Measurements from ENCODE around the gene LRG1.

DNA sequence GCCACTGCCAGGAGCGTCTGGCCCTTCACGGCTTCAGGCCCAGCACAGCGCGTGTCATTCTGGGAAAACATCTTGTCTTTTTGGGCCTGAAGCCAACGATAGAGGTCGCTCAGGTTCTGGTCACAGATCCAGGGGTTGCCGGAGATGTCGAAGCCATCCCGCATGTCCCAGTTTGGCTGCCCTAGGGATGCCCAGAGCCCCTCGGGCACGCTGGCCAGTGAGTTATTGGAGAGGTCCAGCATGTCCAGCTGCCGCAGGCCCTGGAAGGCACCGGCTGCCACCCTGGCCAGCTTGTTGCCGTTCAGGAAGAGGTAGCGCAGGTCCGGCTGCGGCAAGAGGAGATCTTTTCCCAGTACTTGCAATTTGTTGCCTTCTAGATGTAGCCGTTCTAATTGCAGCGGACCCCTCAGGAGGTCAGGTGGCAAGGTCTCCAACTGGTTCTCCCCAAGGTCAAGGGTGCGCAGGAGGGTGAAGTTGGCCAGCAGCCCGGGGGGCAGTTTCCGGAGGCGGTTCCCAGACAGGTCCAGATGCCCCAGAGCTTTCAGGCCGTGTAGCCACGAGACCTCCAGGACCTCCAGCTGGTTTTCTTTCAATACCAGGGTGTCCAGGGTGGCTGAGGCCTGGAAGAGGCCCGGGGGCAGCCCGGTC, 1.8 kb downstream of the LRG1 start:
- TF ChIP-seq POLR2A (IDR thresholded peaks at IDR 0.05; ENCODE audit: low read depth) (no peak), EP300 (IDR thresholded peaks at IDR 0.05) (no peak), POLR2AphosphoS5 (IDR thresholded peaks at IDR 0.05) (no peak)
- TF ChIP-seq, protein P1, sequence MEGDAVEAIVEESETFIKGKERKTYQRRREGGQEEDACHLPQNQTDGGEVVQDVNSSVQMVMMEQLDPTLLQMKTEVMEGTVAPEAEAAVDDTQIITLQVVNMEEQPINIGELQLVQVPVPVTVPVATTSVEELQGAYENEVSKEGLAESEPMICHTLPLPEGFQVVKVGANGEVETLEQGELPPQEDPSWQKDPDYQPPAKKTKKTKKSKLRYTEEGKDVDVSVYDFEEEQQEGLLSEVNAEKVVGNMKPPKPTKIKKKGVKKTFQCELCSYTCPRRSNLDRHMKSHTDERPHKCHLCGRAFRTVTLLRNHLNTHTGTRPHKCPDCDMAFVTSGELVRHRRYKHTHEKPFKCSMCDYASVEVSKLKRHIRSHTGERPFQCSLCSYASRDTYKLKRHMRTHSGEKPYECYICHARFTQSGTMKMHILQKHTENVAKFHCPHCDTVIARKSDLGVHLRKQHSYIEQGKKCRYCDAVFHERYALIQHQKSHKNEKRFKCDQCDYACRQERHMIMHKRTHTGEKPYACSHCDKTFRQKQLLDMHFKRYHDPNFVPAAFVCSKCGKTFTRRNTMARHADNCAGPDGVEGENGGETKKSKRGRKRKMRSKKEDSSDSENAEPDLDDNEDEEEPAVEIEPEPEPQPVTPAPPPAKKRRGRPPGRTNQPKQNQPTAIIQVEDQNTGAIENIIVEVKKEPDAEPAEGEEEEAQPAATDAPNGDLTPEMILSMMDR (IDR thresholded peaks at IDR 0.05), result no peak
